Measurements from ENCODE around the gene PWWP2B.

The PWWP2B gene

GRCh38 chr10:132466520-132467463 lies 69.8 kb downstream of the PWWP2B start:
- DNase-seq, result no peak
